Activated CD8-positive, alpha-beta memory T cell treated with anti-CD3 and anti-CD28 coated beads for 24 hours (primary cell): ENCODE measurements around the gene MAP3K3.
"Not testable (repeated sequence)": the region's sequence is repeated elsewhere in the genome, so short reads cannot be mapped to it uniquely, and the experiment has no call there.

ENCODE experiments used
- DNase-seq: peaks from one replicate; pipeline ENCODE4 v3.0.0-alpha.2; 2020

Gene MAP3K3

DNA sequence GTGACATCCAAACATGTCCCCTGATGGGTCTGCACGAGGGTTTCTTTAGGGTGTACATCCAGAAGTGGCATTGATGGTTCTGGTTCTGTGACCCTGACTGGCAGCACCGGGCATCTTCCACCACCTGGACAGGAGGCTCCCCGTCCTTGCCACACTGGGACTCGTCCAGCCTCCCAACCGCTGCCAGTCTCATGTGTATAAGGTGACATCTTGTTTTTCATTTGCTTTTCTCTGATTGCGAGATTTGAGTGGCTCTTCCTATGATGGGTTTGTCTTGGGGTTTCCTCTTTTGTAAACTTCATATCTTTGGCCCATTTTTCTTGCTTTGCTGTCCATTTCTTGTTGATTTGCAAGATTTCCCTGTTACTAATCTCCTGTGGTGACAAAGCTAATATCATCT is 86.9 kb downstream of the MAP3K3 start:
- DNase-seq, result no peak

DNA sequence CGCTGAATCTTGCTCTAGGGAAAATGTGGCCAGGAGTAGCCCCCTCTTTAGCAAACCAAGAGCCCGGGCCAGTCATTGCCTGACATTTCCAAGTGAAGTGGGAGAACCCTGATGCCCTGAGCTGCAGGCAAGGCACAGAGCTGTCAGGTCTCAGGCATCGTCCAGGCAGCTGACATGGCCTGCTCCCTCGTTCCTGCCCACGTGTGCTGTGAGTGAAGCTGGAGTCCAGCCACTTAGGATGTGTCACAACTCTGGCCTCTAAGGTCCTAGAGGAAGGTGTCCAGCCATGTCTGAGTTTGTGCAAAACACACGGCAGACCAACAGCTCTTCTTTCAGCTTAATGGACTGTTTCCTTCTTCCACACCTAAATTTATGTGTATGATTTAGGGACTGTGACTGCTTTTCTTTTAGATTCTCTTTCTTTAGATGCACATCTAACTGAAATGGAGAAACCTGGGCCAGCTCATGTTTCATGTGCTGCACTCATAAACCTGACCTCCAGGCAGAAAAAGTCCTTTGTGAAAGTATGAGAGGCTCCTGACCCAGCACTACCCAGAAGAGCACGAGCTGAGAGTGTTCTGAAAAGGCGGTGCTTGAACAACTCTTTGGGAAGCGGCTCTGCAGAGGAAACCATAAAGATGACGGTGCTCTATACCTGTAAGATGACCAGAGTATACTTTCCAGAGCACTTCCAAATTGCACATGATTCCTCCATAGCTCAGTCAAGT is 92.5 kb downstream of the MAP3K3 start:
- no peak for DNase-seq

DNA sequence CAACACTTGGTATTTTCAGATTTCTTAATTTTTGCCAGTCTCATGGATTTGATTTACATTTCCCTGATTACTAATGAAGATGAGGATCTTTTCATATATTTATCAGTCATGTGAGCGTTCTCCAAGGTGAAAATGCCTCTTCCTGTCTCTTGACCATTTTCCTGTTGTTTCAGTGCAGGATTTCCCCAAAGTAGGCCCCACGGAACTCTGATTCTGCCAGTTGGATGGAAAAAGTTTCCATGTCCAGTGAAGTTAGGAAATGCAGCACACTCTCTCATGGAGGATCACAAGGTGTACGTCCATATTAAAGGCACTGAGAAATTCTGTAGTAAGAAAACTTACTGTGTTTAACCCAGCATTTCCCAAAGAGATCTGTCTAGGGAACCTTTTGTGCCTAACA is 94.2 kb downstream of the MAP3K3 start:
- DNase-seq, result no peak

GRCh38 chr17:63718988-63719387 is 96.8 kb downstream of the MAP3K3 start:
- no peak for DNase-seq

DNA sequence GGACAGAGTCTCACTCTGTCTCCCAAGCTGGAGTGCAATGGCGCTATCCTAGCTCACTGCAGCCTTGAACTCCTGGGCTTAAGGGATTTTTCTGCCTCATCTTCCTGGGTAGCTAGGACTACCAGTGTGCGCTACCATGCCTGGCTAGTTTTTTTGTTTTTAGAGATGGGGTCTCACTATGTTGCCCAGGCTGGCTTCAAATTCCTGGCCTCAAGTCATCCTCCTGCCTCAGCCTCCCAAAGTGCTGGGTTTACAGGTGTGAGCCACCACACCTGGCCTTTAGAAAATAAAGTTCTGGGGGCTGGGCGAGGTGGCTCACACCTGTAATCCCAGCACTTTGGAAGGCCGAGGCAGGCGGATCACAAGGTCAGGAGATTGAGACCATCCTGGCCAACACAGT is 98.0 kb downstream of the MAP3K3 start:
- DNase-seq, result not testable (repeated sequence)

DNA sequence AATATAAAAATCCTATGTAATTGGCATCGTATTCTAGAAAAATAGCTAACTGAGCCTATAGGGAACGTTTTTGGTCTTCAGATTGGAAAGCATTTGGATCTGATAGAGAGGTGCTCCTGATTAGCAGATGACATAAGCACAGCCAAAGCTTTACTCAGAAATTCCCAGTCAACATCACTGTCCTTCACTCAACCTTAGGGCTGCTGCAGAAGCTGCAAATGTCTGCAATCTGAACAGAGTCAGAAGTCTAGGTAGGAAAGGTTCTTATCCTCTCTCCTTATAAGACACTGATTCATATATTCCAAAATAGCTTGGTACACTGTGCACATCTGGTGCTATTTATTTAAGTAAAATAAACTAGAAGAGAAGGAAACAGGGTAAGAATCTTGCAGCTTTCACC is 100.2 kb downstream of the MAP3K3 start:
- no peak for DNase-seq

GRCh38 chr17:63735691-63736090 is 113.5 kb downstream of the MAP3K3 start:
- DNase-seq, result no peak

- DNase-seq, result no peak
These were observed 118.4 kb downstream of the MAP3K3 start for GRCh38 chr17:63740464-63741142.

GRCh38 chr17:63741143-63741407 is 118.9 kb downstream of the MAP3K3 start:
- DNase-seq, result no peak

DNA sequence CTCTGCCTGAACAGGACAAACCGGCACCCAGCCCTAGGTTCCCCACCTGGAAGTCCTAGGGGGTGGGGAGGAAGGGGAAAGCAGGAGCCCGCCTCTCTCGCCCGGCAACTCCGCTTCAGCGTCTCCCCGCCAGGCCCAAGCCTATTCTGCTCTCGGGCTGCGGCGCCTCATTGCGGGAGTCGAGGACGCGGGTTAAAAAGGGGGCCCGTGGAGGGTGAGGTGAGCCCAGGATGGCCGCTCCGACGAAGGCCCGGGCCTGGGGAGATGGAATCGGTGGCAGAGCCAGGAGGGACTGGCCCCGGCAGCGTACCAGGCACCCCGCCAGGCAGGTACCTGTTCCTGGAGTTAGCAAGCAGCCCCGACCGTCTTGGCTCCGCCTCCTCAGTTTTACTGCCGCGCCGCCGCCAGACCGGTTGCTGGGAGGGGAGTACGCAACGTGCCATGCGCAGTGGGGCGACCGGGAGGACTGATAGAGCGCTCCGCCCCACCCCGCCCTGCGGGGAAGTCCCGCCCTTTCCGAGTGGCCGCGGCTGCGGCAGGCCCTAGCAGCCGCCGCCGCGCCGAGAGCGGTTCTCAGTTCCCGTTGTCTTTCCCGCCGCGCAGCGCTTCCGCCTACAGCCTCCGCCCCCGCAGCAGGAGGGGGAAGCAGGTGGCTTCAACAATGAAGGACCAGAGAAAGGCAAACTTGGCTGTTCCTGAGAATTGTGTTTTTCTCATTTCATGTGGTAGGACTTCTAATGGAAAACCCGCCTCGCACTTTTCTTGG is 119.4 kb downstream of the MAP3K3 start, which contains the start of gene STRADA:
Gene STRADA, minus strand, starts transcription at position 392 of the 766 bp plus-strand sequence. CDS start 13,430 bp downstream, outside the sequence.
- DNase-seq, result peak; percentile 99
